Neural cell (in vitro differentiated cells): ENCODE results near the gene CUBN.

Experiments
- EP300 ChIP-seq: fragments of 450-650 bp; conservative IDR thresholded peaks from 2 replicates; pipeline ENCODE4 v1.6.1; 2014; ENCODE audit warnings: antibody characterized with exemption, mild to moderate bottlenecking, moderate library complexity; ENCODE audit not compliant: poor library complexity, severe bottlenecking
- TF ChIP-seq, protein P1 (sequence below): fragments of 450-650 bp; IDR thresholded peaks from 2 replicates; pipeline ENCODE4 v1.5.1; 2014; ENCODE audit warnings: antibody characterized with exemption, mild to moderate bottlenecking, moderate library complexity; ENCODE audit not compliant: poor library complexity, severe bottlenecking

DNA sequence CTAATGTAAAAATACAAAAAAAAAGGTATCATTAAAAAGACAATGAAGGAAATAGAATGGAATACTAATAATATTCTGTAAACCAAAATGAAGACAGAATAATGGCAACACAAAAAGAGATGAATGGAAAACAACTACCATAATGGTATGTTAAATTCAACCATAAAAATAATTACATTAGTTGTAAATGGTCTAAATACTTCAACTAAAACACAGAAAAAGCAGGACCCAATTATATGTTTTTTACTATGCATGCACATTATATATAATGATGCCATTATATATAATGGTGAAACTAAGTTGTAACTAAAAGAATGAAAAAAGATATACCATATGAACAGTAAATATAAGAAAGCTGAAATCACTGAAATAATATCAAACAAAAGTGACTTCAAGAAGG is 76.5 kb downstream of the CUBN start:
- TF ChIP-seq, protein P1, sequence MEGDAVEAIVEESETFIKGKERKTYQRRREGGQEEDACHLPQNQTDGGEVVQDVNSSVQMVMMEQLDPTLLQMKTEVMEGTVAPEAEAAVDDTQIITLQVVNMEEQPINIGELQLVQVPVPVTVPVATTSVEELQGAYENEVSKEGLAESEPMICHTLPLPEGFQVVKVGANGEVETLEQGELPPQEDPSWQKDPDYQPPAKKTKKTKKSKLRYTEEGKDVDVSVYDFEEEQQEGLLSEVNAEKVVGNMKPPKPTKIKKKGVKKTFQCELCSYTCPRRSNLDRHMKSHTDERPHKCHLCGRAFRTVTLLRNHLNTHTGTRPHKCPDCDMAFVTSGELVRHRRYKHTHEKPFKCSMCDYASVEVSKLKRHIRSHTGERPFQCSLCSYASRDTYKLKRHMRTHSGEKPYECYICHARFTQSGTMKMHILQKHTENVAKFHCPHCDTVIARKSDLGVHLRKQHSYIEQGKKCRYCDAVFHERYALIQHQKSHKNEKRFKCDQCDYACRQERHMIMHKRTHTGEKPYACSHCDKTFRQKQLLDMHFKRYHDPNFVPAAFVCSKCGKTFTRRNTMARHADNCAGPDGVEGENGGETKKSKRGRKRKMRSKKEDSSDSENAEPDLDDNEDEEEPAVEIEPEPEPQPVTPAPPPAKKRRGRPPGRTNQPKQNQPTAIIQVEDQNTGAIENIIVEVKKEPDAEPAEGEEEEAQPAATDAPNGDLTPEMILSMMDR, result no peak
- TF ChIP-seq EP300, result no peak
